CD4-positive, alpha-beta T cell treated with Interleukin-4 for 4 hours (primary cell): Measurements from ENCODE around the gene ELOVL7.
"Not testable (repeated sequence)": the region's sequence is repeated elsewhere in the genome, so short reads cannot be mapped to it uniquely, and the experiment has no call there.

Source experiments
- DNase-seq: peaks from one replicate; pipeline ENCODE4 v3.0.0-alpha.2; 2020

The ELOVL7 gene

DNA sequence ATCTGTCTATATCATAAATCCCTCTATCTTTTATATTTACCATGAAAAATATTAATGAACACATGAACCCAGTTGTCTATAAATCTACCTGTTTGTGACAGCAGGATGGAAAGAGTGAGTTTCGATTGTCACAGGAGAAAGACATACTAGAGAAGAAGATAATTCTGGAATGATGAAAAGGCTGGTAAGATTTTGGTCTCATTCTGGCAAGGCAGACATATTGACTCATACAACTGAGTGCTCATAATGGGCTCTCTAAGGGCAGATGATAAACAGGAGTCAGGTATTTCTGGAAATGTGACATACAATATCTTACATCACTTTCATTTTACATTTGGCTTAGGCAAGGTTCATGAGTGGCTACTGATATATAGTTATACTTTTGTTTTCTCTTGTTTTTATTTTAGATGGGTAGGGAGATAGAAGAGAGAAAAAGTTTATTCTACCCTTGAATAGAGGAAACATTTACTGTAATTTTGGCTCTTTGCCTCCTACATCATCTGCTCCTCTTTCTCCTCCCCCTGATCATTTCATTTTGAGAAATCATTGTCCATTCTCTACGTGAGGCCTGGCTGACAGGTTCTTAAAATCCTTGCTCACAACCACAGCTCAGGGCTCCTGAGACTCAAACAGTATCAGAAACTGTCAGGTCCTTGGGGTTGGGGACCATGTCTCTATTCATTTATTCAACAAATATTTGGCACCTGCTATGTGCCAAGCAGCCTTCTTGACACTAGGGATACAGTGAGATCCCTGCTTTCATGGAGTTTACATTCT, 14.4 kb downstream of the ELOVL7 start:
- DNase-seq = no peak

DNA sequence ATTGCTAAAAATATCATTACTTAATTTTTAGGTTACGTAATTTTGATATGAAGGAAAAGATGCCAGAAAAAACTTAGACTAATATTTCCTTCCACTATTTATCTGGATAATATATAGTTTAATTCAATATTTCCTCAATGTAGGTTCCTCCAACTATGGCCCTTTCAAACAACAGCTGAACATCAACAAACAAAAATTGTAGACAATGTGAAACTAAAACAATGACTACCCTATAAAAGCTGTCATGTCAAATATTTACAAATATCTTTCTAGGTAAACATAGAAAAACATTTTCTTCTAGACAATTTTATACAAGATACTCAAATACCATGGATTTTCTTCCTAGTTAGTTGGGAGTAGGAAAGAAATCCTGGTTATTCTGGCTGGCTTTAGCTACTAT, 16.9 kb downstream of the ELOVL7 start:
- no peak for DNase-seq

DNA sequence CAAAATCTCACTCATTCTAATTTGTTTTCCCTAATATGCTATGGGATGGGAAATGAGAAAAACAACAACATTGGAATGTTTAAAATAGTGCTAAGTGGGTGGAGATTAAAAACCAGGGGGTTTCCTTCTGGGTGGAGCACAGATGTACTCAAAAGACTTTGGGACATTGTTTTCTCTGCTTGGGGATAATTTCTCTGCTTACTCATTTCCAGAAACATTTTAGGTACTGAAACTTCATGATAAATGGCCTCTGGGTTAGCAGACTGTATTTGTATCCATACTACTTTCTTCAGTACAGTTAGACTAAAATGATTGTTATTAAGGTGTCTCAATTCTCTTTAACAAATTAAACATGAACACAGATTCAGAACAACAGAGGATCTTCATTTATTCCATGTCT, 17.4 kb downstream of the ELOVL7 start:
- DNase-seq = no peak

DNA sequence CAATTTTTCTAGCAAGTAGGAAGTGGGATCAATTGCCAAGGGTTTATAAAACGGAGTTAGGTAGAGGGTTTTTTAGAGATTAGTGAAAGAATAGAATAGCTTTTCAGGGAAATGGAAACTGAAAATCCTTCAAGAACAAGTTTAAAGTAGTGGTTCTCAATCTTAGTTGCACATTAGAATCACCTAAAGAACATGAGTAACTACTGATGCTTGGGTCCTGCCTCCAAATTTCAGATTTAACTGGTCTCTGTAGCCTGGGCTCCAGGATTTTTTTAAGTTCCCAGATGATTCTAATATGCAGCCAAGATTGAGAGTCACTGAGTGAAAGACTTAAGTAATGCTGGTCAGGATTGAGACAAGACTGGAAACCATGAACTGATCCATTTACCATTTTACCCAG, 20.5 kb downstream of the ELOVL7 start:
- DNase-seq = no peak

DNA sequence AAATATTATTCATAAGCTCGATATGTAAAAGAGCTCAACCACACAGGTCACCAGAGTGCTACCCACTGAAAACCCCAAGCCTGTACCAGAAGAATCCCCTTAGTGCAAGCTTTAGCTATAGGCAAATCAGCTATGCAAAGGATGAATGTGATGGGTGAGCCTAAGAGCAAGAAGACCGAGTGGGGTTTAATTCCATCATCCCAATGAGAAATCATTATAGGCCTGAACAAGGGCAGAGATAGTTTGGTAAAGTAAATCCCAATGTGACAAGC, 21.8 kb downstream of the ELOVL7 start:
- DNase-seq = no peak

DNA sequence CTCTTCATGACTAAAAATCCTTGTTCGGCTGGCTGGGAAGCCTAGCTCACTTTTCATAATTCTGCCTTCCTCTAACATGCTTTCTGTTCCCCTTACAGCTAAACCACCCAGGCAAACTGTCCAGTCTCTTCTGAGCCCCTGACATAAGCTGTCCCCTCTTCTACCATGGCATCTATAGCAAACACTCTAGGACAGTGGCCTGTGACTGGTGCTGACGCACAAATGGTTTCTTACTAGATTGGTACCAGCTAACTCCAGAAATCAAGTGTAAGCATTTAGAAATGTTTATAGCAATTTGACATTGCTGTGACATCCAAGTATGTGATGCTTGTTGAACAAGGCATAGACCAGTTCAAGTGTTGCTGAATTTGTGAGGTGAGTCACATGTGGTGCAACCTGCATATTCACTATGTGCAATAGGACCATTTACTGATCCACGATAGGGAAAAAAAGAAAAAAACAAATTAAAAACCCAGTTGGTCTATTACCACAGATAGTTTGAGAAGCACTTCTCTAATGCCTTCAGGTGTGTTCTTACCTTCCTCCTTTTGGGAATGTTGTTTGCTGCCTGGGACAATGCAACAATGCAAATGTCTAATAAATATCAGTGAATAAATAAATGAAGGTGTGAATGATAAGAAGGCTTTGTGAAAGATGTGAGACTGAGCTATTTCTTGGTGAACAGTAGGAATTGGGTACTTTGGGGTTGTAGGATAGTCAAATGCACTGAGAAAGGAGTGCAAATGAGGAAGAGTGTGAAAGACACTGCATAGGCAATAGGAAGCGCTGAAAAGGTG, 22.4 kb downstream of the ELOVL7 start:
- no peak for DNase-seq

DNA sequence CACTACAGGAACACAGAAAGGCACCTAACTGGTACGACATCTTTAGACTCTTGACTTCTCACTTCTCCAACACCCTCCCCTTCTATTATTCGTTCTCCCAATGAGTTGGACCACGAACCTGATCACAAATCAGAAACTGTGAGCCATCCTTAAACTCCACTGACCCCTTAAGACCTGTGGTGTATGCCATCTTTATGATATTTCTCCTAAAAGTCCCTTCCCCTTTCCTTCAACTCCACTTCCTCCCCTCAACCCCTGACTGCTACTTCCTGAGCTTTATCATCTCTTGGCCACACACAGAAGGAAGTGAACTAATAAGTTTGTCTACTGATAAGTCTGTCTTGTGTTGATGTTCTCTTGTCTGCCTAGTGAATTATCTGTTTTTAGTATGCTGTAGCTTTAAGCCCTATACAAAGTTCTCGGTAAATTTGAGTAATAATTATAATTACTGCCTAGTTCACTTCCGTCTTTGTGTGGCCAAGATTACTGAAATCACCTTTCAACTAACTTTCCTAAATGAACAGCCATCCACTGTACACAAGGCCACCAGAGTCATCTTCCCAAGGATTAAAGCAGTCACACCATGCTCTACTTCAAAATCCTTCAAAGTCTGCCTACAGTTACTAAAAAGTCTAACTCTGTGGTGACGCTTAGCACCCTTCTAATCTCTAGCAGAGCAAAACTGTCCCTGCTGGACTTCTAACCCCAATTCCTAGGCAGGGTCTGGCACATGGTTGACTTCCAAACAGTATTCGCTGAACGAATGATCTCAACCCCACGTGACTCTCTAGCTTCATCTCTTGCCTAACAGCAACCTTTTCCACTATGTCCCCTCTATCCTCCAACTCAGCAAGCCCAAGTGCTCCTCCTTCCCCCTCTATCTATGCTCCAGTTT, 23.2 kb downstream of the ELOVL7 start:
- DNase-seq = no peak

DNA sequence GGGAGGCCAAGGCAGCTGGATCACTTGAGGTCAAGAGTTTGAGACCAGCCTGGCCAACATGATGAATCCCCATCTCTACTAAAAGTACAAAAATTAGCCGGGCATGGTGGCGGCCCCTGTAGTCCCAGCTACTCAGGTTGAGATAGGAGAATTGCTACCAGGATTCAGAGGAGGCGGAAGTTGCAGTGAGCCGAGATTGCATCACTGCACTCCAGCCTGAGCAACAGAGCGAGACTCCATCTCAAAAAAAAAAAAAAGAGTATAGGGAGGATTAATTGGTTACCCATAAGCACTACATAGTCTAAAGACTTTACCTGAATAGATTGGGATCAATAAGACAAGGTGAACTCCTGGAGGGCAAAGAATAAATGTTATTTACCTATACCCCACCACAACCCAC, 27.9 kb downstream of the ELOVL7 start:
- DNase-seq = not testable (repeated sequence)

DNA sequence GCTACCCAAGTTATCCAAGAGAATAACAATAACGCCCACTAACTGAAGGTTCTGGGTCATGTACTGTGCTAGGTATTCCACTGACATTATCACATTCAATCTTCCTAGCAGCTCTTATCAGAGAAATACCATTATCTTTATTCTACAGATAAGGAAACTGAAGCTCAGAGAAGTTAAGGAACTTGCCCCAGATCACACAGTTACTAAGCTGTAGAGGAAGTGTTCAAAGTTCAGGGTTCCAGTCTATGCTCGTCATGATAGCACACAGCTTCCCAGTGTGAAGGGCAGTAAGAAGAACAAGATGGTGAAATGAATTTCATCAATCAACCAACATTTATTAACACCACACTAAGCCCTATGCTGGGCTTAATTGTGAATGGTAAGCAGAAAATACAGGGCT, 29.6 kb downstream of the ELOVL7 start:
- DNase-seq = no peak

DNA sequence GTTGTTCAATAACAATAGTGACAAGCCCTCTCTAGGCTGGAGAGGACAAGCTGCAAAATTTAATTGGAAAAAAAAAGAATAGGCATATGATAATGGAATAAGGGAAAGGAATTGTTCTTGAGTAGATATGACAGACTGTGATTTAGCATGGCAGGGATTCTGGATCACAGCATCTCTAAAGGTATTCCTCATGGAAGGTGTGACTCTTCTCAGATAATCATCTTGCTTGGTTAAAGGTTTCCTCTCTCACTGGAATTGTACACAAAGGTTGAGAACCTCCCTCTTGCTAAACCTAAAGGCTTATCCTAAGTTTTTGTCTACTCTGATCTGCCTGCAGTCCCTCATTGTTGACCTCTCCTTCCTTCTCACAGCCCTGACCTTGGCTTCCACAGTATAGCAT, 31.6 kb downstream of the ELOVL7 start:
- DNase-seq = no peak

DNA sequence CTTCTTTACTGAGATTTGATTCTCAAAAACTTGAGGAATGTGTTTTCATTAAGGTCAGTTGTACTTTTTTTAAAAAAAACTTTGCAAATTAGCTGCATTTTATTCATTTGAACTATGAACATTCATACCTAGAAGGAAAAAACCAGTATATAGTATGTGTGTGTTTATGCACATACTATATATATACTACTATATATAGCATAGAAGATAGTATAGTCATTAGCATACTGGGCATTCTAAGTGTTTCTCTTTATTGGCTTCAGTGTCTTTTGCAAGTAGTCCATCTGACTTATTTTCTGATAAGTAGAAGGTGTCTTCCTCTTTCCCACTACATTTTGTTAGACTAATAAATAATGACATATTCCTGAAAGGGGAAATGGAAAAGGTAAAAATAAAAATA, 33.0 kb downstream of the ELOVL7 start:
- DNase-seq = no peak

DNA sequence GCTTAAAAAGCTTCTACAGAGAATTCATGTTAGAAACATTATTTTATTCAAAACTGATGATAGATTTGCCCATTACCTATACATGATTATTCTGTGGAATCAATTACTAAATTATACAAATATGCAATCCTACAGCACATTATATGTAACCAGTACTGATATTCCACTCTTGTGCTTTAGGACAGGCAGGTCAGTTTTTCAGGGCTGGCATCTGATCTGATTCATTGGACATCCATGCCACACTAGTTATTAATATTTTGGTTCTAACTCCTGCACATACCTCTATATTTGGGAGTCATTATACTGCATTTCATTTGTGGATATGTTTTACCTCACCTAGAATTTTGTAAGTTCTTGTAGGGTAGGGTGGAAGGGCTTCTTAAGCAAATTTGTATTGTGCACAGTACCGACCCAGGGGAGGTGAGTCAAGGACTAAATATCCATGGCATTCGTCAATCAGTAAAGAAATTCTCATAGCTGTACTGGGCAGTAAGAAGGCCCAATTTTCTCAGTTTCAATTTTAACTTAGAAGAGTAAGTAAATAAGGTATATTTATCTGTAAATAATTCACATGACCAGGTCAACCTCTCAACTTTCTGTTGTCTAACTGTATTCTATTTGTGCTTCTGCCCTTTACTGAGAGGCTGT, 33.5 kb downstream of the ELOVL7 start:
- no peak for DNase-seq

DNA sequence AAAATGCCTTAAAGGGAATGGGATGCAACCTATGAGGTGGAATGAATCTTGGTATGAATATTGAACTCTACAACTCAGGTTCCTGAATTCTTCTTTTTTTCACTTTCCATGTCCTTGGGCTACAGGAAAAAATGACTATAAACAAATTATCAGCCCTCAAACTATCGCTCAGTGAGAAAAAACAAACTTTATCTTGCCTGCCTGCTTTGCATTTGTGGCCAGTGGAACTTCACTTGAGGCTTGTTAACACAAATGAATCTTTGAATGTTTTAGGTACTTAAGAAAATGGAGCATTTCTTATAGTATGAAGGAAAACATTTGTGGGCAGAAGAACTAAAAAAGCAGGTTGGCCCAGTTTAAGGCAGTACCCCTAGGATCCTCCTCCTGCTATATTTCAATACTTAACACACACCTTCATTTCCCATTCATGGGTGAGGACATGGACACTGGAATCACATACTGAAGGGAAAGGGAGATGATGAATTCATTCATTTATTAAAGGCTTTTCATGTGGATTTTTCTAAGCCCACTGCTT, 34.1 kb downstream of the ELOVL7 start:
- DNase-seq = no peak

DNA sequence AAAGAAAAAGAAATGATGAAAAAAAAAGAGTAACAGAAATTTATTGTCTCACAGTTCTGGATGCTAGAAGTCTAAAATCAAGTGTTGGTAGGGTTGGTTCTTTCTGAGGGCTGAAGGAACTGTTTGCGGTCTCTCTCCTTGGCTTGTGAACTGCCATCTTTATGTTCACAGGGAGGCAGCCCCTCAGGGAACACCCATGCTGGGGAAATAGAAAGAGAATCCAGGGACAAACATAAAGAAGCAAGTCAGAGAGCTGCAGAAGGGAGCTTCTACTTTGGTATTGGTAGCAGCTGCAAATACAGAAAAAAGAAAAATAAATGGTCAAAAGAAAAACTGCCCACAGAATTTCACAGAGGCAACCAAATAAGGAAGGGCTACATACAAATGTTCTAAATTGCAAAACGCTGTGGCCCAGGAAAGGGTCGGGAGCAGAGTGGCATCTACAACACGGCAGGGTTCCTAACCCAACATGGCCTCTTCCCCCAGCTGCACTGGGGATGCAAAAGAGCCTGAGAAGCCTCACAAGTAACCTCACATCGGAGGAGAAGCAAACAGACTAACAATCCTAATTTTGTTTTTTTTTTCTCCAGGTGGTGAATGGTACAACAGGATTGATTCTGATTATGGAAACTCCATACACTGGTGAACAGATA, 37.4 kb downstream of the ELOVL7 start:
- DNase-seq = no peak

DNA sequence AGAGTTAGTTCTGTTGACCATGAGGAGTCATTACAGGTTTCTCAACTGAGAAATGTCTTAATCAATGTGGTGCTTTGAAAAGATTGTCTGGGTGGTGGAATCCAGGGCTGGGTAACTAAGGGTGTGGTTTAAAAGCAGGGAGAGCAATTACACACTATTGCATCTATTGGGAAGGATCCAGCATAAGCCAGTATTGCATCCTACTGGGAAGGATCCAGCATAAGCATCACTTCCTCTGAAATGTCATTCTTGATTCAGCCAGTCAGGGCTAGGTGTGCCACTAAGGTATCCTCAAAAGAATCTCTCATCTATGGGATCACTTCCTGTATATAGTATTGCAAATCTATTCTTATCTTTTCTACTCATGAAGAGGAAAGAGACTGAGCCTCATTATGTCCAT, 38.6 kb downstream of the ELOVL7 start:
- no peak for DNase-seq

DNA sequence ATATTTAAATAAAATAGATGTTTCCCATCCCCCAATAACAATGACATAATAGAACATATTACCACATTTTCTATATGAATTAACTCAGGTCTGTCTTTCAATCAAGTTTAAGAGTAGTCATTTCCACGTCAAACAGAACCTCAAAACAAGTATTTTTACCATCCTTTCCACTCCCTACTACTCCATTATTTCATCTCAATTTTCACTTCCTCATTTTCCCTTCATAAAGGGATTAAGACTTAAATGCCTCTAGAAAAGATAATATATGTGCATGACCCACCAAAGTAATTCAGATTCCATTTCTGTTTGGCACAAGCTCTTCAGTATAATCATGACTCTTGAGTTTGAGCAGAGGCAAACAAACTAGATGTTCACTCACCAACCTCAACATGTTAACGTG, 40.4 kb downstream of the ELOVL7 start:
- DNase-seq = no peak

DNA sequence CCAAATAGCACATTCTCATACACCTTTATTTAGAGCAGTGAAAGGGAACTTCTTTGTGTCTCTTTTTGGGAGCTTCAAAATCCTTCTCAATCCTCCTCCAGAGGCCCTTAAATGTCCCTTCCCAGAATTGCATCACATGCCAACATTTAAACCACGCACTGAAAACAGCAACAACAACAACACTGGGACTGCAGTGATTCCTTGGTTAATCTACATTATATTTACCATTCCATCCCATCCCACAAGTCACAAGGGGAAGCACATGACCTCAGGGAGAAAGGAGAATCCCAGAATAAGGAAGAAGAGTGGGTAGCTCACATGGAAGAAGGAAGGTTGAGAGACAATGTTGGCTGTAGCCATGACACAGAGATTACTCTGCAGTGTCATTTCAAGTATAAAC, 41.1 kb downstream of the ELOVL7 start:
- DNase-seq = no peak

DNA sequence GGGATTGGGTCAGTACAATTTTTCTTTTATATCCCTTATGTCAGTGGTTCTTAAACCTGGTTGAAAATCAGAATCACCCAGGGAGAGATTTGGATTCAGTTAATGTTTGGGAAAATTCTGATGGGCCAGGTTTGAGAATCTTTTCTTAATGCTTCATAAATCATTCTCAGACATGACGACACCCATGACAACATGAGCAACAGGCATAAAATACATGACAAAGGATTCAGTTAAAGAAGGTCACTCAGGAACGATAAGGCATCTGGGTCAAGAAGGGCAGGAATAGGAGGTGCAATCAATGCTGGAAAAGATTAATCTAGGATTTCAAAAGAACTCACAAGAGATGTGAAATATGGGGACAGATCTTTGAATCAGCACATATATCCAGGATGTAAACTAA, 41.8 kb downstream of the ELOVL7 start:
- no peak for DNase-seq

DNA sequence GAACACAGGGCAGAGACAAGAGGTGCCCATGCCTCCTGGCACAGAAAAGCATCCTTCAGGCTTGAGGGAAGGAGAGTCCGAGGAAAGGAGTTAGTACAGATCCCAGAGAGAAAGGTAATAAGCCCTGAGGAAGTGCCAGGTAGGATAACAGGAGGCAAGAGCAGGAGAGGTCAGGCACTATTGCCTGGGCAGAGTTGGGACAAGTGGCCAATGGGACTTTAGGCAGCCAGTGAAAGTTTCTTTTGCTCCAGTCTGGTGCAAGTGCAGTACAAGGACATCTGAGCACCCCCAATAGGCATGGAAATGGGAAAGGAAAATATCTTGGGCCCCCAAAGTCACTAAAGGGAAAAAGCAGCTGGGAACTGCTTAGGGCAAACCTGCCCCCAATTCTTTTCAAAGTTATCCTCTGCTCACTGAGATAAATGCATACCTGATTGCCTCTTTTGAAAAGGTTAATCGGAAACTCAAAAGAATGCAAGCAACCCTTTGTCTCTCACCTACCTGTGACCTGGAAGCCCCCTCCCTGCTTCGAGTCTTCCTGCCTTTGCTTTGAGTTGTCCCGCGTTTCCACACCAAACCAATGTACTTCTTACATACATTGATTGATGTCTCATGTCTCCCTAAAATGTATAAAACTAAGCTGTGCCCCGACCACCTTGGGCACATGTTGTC, 46.5 kb downstream of the ELOVL7 start:
- DNase-seq = no peak

DNA sequence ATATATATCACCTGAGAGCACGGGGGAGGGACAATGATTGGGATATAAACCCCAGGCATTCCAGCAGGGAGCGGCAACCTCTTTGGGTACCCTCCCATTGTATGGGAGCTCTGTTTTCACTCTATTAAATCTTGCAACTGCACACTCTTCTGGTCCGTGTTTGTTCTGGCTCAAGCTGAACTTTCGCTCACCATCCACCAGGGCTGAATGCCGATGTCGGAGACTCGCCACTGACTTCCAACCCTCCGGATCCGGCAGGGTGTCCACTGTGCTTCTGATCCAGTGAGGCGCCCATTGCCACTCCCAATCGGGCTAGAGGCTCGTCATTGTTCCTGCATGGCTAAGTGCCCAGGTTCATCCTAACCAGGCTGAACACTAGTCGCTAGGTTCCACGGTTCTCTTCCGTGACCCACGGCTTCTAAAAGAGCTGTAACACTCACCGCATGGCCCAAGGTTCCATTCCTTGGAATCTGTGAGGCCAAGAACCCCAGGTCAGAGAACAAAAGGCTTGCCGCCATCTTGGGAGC, 48.6 kb downstream of the ELOVL7 start:
- DNase-seq = not testable (repeated sequence)

DNA sequence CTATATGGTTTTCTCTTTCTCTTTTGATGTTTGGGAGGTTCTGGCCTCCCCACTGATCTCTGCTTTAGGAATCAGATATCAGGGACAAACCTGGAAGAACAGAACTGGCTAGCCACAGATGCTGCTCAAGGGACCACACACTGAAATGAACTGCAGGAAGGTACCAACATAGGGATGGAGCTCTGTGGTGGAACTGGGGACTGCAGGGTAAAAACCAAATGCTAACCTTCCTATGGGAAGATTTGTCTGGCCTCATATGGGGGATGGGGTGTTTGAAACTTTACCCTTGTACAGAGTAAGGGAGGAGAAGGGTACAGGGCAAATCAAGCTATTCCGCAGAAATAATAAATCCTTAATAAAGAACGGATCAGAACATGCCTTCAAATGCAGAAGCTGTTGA, 49.4 kb downstream of the ELOVL7 start:
- no peak for DNase-seq

DNA sequence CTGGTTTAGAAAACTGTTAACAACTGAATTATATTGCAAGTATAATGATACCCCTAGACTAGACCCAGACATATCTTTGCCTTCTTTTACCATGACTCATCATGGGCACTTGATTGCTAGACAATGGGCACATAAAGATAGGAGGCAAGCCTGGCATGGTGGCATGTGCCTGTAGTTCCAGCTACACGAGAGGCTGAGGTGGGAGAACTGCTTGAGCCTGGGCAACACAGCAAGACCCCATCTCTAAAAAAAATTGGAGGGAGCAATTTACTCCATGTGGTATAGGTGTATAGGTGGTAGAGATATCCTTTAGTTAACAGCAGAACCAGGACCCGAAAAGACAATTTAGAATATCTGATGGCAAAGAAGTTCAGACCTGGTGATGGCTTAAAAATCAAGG, 51.6 kb downstream of the ELOVL7 start:
- DNase-seq = no peak
